ENCODE measurements around the gene COPS6.
A peak's percentile ranks its signal among the peaks of the same experiment; 100 is the strongest.

Gene COPS6

GRCh38 chr7:100102950-100103840, 14.4 kb downstream of the COPS6 start:
- DNase-seq (ENCODE audit: low spot score in 2 of 2) = no peak
- peak overlapping the region; percentile 97 for H3K27ac Mint-ChIP-seq
- no peaks in the 10 kb centered on the region for H3K9me3 Mint-ChIP-seq
- H3K4me3 Mint-ChIP-seq = peak overlapping the region; percentile 79
- peaks cover 24% of the 10 kb centered on the region for H3K4me1 Mint-ChIP-seq
- ATAC-seq (ENCODE audit: low read depth) = no peak
- peaks cover 24% of the 10 kb centered on the region for H3K36me3 Mint-ChIP-seq
- no peaks in the 10 kb centered on the region for H3K27me3 Mint-ChIP-seq

- Mint-ChIP-seq H3K4me1 (peaks cover 8% of the 10 kb centered on the region), H3K4me3 (no peak overlapping the region), H3K27me3 (no peaks in the 10 kb centered on the region), H3K27ac (no peak overlapping the region), H3K36me3 (peaks cover 18% of the 10 kb centered on the region), H3K9me3 (no peaks in the 10 kb centered on the region)
- ATAC-seq (ENCODE audit: low read depth) = no peak
- no peak for DNase-seq (ENCODE audit: low spot score in 2 of 2)
These were observed 16.8 kb downstream of the COPS6 start for GRCh38 chr7:100105534-100105933.

GRCh38 chr7:100106633-100107032, 17.9 kb downstream of the COPS6 start:
- H3K4me1 Mint-ChIP-seq = peaks cover 8% of the 10 kb centered on the region
- no peaks in the 10 kb centered on the region for H3K27me3 Mint-ChIP-seq
- DNase-seq (ENCODE audit: low spot score in 2 of 2) (no peak), ATAC-seq (ENCODE audit: low read depth) (no peak)
- no peaks in the 10 kb centered on the region for H3K9me3 Mint-ChIP-seq
- H3K27ac Mint-ChIP-seq = no peak overlapping the region
- H3K36me3 Mint-ChIP-seq = peaks cover 21% of the 10 kb centered on the region
- H3K4me3 Mint-ChIP-seq = no peak overlapping the region

DNA sequence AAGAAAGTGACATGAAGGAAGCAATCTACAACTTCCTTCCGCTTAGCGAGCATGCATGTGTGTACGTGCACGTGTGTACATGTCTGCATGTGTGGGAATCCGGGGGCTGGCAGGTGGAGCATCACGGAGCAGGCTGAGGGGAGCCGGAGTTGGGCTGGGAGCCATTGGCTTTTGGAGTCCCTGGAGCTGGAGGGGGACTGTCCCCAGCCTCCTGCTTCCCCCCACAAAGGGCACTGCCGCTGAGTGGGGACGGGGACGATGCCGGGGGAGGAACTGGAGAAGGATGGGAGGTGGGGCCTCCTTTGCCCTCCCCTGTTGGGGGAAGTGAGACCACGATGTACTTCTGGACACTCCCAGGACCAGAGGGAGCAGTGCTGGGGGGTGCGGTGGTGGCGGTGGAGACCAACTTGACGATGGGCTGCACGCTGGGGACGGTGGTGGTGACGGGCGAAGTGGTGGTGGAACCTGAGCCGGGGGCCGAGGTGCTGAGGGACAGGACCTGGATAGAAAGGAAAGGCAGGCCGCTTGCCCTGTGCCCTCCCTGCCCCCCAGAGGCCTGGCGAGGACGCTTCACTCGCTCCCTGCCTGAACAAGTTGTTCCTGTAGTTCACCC, 18.5 kb downstream of the COPS6 start:
- peaks cover 8% of the 10 kb centered on the region for H3K4me1 Mint-ChIP-seq
- no peak for DNase-seq (ENCODE audit: low spot score in 2 of 2)
- ATAC-seq (ENCODE audit: low read depth) = no peak
- H3K36me3 Mint-ChIP-seq = peaks cover 21% of the 10 kb centered on the region
- H3K4me3 Mint-ChIP-seq = no peak overlapping the region
- no peaks in the 10 kb centered on the region for H3K27me3 Mint-ChIP-seq
- no peak overlapping the region for H3K27ac Mint-ChIP-seq
- no peaks in the 10 kb centered on the region for H3K9me3 Mint-ChIP-seq

DNA sequence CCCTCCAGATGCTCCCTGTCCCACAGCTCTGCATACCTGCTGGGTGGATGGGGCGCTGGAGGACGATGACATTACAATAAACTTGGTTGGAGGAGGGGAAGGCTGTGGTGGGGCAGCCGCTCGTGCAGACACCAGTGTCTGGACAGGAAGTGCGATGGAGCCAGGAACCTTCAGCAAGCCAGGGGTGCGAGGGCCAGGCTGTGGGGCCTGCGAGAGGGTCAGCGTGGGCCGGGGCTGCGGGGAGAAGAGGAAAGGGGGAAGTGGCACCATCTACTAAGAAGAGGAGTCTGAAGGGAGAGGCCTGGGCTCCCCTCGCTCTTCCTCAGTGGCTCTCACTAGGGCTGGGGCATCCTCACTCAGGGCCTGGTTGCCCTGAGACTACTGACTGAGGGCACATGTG, 19.1 kb downstream of the COPS6 start:
- Mint-ChIP-seq H3K36me3 (peaks cover 23% of the 10 kb centered on the region), H3K4me1 (peaks cover 4% of the 10 kb centered on the region), H3K9me3 (no peaks in the 10 kb centered on the region), H3K27ac (no peak overlapping the region), H3K27me3 (no peaks in the 10 kb centered on the region), H3K4me3 (no peak overlapping the region)
- DNase-seq (ENCODE audit: low spot score in 2 of 2) = no peak
- ATAC-seq (ENCODE audit: low read depth) = no peak

DNA sequence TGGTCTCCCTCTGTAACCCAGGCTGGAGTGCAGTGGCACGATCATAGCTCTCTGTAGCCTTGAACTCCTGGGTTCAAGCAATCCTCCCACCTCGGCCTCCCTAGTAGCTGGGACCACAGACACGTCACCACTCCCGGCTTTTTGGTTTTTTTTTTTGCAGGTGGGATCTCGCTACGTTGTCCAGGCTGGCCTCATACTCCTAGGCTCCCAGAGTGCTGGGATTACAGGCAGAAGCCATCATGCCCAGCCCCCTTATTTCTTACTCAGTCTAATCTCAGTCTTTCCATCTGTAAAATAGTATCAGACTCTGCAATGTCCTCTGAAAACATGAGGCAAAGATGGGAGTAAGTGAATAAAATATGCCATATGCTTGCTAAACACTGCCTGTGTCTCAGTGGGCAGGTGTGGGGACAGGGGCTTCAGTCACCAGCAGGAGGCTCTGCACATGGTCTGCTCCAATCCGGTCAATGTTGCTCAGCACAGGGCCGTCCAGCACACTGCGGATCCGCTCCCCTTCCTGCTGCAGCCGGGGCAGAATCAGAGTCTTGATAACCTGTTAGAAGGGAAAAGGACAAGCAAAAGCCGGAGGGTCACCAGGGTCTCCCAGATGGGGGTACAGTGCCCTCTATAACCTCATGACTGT, 20.9 kb downstream of the COPS6 start:
- Mint-ChIP-seq H3K27me3 (no peaks in the 10 kb centered on the region), H3K4me1 (no peaks in the 10 kb centered on the region), H3K36me3 (peaks cover 21% of the 10 kb centered on the region), H3K9me3 (no peaks in the 10 kb centered on the region), H3K27ac (no peak overlapping the region), H3K4me3 (no peak overlapping the region)
- ATAC-seq (ENCODE audit: low read depth) (no peak), DNase-seq (ENCODE audit: low spot score in 2 of 2) (no peak)

DNA sequence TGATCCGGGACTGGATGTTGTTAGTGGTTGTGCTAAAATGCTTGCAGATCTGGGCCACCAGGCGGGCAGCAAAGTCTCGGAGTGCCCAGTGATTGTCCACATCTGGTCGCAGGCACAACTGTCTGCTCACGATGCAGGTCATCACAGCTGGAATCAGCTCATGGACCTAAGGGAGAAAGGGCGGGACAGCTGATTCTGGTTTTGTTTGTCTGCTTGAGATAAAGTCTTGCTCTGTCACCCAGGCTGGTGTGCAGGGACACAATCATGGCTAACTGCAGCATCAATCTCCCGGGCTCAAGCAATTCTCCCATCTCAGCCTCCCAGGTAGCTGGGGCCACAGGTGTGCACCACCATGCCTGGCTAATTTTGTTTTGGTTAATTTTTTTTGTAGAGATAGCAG, 22.4 kb downstream of the COPS6 start:
- ATAC-seq (ENCODE audit: low read depth) = no peak
- Mint-ChIP-seq H3K27ac (no peak overlapping the region), H3K9me3 (no peaks in the 10 kb centered on the region), H3K4me3 (no peak overlapping the region), H3K27me3 (no peaks in the 10 kb centered on the region), H3K36me3 (peaks cover 22% of the 10 kb centered on the region), H3K4me1 (peaks cover 2% of the 10 kb centered on the region)
- no peak for DNase-seq (ENCODE audit: low spot score in 2 of 2)

DNA sequence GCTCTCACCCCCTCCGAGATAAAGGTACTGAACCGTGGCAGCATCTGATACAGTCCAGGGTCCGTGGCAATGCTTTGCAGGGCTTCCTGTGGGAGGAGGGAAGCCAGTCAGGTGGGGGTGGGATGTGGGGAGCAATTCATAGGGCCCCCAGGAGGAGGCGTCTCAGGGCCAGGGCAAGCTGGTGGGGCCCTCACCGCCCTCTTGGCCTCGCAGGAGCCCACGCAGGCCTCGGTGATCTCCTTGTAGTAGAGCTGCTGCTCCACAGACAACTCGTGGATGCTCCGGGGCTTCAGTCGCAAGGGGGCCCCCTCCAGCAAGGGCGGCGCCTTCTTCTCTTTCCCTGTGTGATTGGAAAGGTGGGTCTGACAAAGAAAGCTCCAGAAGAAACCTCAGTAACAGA, 23.1 kb downstream of the COPS6 start:
- no peaks in the 10 kb centered on the region for H3K27me3 Mint-ChIP-seq
- no peak overlapping the region for H3K4me3 Mint-ChIP-seq
- peaks cover 2% of the 10 kb centered on the region for H3K4me1 Mint-ChIP-seq
- DNase-seq (ENCODE audit: low spot score in 2 of 2) (no peak), ATAC-seq (ENCODE audit: low read depth) (no peak)
- no peaks in the 10 kb centered on the region for H3K9me3 Mint-ChIP-seq
- peaks cover 22% of the 10 kb centered on the region for H3K36me3 Mint-ChIP-seq
- no peak overlapping the region for H3K27ac Mint-ChIP-seq

DNA sequence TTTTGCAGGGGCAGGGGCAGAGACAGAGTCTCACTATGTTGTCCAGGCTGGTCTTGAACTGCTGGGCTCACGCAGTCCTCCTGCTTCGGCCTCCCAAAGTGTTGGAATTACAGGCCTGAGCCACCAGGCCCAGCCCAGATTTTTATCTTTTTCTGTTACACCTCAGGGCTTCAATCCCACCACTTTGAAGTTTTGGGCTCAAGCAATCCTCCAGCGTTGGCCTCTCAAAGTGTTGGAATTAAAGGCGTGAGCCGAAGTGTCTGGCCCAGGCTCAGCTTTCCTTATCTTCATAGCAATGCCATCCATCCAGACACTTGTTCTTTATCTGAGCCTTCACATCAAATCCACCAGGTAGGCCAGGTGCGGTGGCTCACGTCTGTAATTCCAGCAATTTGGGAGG, 26.3 kb downstream of the COPS6 start:
- Mint-ChIP-seq H3K36me3 (peaks cover 11% of the 10 kb centered on the region), H3K4me3 (no peak overlapping the region), H3K27ac (no peak overlapping the region), H3K9me3 (no peaks in the 10 kb centered on the region), H3K4me1 (peaks cover 12% of the 10 kb centered on the region), H3K27me3 (no peaks in the 10 kb centered on the region)
- ATAC-seq (ENCODE audit: low read depth) (no peak), DNase-seq (ENCODE audit: low spot score in 2 of 2) (no peak)

DNA sequence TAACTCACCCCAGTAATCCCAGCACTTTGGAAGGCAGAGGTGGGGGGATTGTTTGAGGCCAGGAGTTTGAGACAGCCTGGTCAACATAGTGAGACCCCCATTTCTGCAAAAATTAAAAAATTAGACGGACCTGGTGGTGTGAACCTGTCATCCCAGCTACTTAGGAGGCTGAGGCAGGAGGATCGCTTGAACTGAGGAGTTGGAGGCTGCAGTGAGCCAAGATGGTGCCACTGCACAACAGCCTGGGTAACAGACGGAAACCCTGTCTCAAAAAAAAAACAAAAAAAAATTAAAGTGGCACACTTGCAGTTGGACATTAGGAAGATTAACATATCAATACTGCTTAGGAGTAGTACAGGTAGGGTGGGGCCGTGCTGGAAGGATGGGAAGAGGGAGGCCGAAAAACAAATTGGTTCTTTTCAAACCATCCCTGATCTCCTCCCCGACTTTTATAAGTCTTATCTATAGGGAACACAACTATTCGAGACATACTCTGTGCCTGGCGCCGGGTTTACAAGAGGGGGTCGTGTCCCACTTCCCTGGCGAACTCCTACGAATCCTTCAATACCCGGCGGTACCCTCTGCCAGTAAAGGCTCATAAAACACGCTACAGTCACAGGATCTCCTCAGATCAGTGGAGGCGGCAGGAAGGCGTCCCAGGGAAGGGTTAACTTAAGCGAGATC, 29.8 kb downstream of the COPS6 start:
- peak overlapping the region; percentile 95 for H3K4me3 Mint-ChIP-seq
- no peaks in the 10 kb centered on the region for H3K9me3 Mint-ChIP-seq
- H3K27me3 Mint-ChIP-seq = no peaks in the 10 kb centered on the region
- H3K36me3 Mint-ChIP-seq = peaks cover 8% of the 10 kb centered on the region
- no peak for ATAC-seq (ENCODE audit: low read depth)
- H3K4me1 Mint-ChIP-seq = peaks cover 22% of the 10 kb centered on the region
- no peak for DNase-seq (ENCODE audit: low spot score in 2 of 2)
- peak overlapping the region; percentile 98 for H3K27ac Mint-ChIP-seq

DNA sequence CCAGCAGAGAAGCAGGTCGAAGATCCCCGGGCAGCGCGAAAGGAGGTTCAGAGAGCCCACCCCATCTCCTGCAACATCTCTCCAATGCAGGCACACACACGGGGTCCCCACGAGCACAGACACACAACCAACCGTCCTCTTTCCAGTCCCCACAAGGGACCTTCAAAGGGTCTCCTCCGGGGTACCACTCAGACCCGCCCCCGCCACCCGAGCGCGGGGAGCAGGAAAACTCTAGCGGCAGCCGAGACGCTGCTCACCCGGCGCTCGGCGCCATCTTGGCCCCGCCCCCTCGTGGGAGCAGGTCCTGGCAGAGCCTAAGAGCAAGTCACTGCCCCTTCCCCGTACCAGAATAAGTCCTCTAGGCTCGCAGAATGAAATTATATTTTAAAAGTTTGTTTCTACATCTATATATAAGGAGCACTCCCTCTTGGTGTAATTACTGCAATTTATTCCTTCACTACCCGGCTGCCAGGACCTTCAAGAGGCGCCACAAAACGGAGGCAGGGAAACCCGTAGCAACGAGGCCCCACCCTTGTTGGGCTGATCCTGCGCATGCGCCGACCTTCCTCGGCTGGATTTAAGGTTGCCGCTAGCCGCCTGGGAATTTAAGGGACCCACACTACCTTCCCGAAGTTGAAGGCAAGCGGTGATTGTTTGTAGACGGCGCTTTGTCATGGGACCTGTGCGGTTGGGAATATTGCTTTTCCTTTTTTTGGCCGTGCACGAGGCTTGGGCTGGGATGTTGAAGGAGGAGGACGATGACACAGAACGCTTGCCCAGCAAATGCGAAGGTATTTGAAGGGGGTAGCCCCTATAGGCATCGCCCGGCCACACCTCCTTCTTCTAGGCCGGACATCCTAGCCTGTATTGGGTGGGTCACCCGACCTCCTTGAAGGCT, 30.6 kb downstream of the COPS6 start, which contains the start of the genes CNPY4 and TAF6:
TSS of gene CNPY4 (plus strand) at position 563 of the 898 bp plus-strand sequence. CDS start at position 674, 111 bp downstream.
TSS of gene TAF6 (minus strand) at position 287 of the 898 bp plus-strand sequence. CDS start 5,149 bp downstream, outside the sequence.
- Mint-ChIP-seq H3K27ac (peak within 1 kb of the TSS; percentile 98), H3K4me3 (peak within 1 kb of the TSS; percentile 95), H3K36me3 (peaks cover 8% of the 10 kb centered on the region), H3K27me3 (no peaks in the 10 kb centered on the region), H3K9me3 (no peaks in the 10 kb centered on the region), H3K4me1 (peaks cover 22% of the 10 kb centered on the region)
- DNase-seq (ENCODE audit: low spot score in 2 of 2) = peak; percentile 89 to 91
- peak; percentile 81 for ATAC-seq (ENCODE audit: low read depth)

- DNase-seq (ENCODE audit: low spot score in 2 of 2) = peak in 1 of 2 donors; percentile 50
- Mint-ChIP-seq H3K27ac (peak overlapping the region; percentile 98), H3K4me1 (peaks cover 28% of the 10 kb centered on the region)
These were observed 31.4 kb downstream of the COPS6 start for GRCh38 chr7:100119970-100120732.

More at GRCh38 chr7:100119970-100120732, 31.4 kb downstream of the COPS6 start:
- H3K27me3 Mint-ChIP-seq = no peaks in the 10 kb centered on the region
- peak; percentile 46 for ATAC-seq (ENCODE audit: low read depth)
- H3K9me3 Mint-ChIP-seq = no peaks in the 10 kb centered on the region
- H3K36me3 Mint-ChIP-seq = peaks cover 8% of the 10 kb centered on the region
- H3K4me3 Mint-ChIP-seq = peak overlapping the region; percentile 95

Measured in memory B cell (primary cell).